Measurements from ENCODE around the gene TMEM131L. TPM values are rescaled to one million over a fixed set of nuclear protein-coding genes. Genes with fewer than 3 reads are reported as not detected.

The TMEM131L gene
- total RNA-seq, 1 donor from 2014 or later, result 29.8 TPM

- no peaks in the 10 kb centered on the region for H3K9me3 Mint-ChIP-seq (ENCODE audit: unreplicated experiment)
- no peaks in the 10 kb centered on the region for H3K4me1 Mint-ChIP-seq (ENCODE audit: unreplicated experiment)
- H3K27ac Mint-ChIP-seq (ENCODE audit: unreplicated experiment), result no peak overlapping the region
- no peak for DNase-seq (ENCODE audit: low spot score)
- H3K36me3 Mint-ChIP-seq (ENCODE audit: low read depth, unreplicated experiment), result peaks cover 9% of the 10 kb centered on the region
- H3K4me3 Mint-ChIP-seq (ENCODE audit: unreplicated experiment), result no peak overlapping the region
- no peak for TF ChIP-seq CTCF (IDR thresholded peaks at IDR 0.05; ENCODE audit: unreplicated experiment)
- peaks cover 2% of the 10 kb centered on the region for H3K27me3 Mint-ChIP-seq (ENCODE audit: unreplicated experiment)
Observed at GRCh38 chr4:153553819-153554170, 87.6 kb downstream of the TMEM131L start.

- TF ChIP-seq CTCF (IDR thresholded peaks at IDR 0.05; ENCODE audit: unreplicated experiment), result no peak
- H3K36me3 Mint-ChIP-seq (ENCODE audit: low read depth, unreplicated experiment), result peaks cover 23% of the 10 kb centered on the region
- DNase-seq (ENCODE audit: low spot score), result no peak
- peaks cover 2% of the 10 kb centered on the region for H3K27me3 Mint-ChIP-seq (ENCODE audit: unreplicated experiment)
- no peak overlapping the region for H3K4me3 Mint-ChIP-seq (ENCODE audit: unreplicated experiment)
- H3K27ac Mint-ChIP-seq (ENCODE audit: unreplicated experiment), result no peak overlapping the region
- no peaks in the 10 kb centered on the region for H3K9me3 Mint-ChIP-seq (ENCODE audit: unreplicated experiment)
- no peaks in the 10 kb centered on the region for H3K4me1 Mint-ChIP-seq (ENCODE audit: unreplicated experiment)
Observed at GRCh38 chr4:153555730-153556434, 89.7 kb downstream of the TMEM131L start.

- H3K4me3 Mint-ChIP-seq (ENCODE audit: unreplicated experiment), result no peak overlapping the region
- H3K27ac Mint-ChIP-seq (ENCODE audit: unreplicated experiment), result no peak overlapping the region
Observed at GRCh38 chr4:153556435-153556815, 90.3 kb downstream of the TMEM131L start.

GRCh38 chr4:153560908-153561307 is 94.7 kb downstream of the TMEM131L start:
- peaks cover 29% of the 10 kb centered on the region for H3K36me3 Mint-ChIP-seq (ENCODE audit: low read depth, unreplicated experiment)
- DNase-seq (ENCODE audit: low spot score), result no peak
- no peak overlapping the region for H3K4me3 Mint-ChIP-seq (ENCODE audit: unreplicated experiment)
- no peaks in the 10 kb centered on the region for H3K9me3 Mint-ChIP-seq (ENCODE audit: unreplicated experiment)
- TF ChIP-seq CTCF (IDR thresholded peaks at IDR 0.05; ENCODE audit: unreplicated experiment), result no peak
- no peak overlapping the region for H3K27ac Mint-ChIP-seq (ENCODE audit: unreplicated experiment)
- H3K27me3 Mint-ChIP-seq (ENCODE audit: unreplicated experiment), result no peaks in the 10 kb centered on the region
- no peaks in the 10 kb centered on the region for H3K4me1 Mint-ChIP-seq (ENCODE audit: unreplicated experiment)

More at GRCh38 chr4:153556435-153556815, 90.3 kb downstream of the TMEM131L start:
- Mint-ChIP-seq H3K9me3 (ENCODE audit: unreplicated experiment) (no peaks in the 10 kb centered on the region), H3K4me1 (ENCODE audit: unreplicated experiment) (no peaks in the 10 kb centered on the region), H3K27me3 (ENCODE audit: unreplicated experiment) (peaks cover 2% of the 10 kb centered on the region), H3K36me3 (ENCODE audit: low read depth, unreplicated experiment) (peaks cover 26% of the 10 kb centered on the region)
- no peak for DNase-seq (ENCODE audit: low spot score)
- no peak for TF ChIP-seq CTCF (IDR thresholded peaks at IDR 0.05; ENCODE audit: unreplicated experiment)

GRCh38 chr4:153564630-153565525 is 98.7 kb downstream of the TMEM131L start:
- no peak overlapping the region for H3K27ac Mint-ChIP-seq (ENCODE audit: unreplicated experiment)
- no peak for DNase-seq (ENCODE audit: low spot score)

More at GRCh38 chr4:153564630-153565525, 98.7 kb downstream of the TMEM131L start:
- Mint-ChIP-seq H3K36me3 (ENCODE audit: low read depth, unreplicated experiment) (peaks cover 21% of the 10 kb centered on the region), H3K27me3 (ENCODE audit: unreplicated experiment) (no peaks in the 10 kb centered on the region), H3K9me3 (ENCODE audit: unreplicated experiment) (no peaks in the 10 kb centered on the region), H3K4me3 (ENCODE audit: unreplicated experiment) (no peak overlapping the region), H3K4me1 (ENCODE audit: unreplicated experiment) (peaks cover 15% of the 10 kb centered on the region)
- TF ChIP-seq CTCF (IDR thresholded peaks at IDR 0.05; ENCODE audit: unreplicated experiment), result no peak

Measured in endothelial cell (in vitro differentiated cells).